Astrocyte of the cerebellum (primary cell): Measurements from ENCODE around the gene KLHL40.

Experiments
- DNase-seq: peaks from one replicate; pipeline ENCODE4 v3.0.0-alpha.2; 2011; ENCODE audit warnings: low read depth
- H3K4me3 ChIP-seq: 2 replicates; pipeline ENCODE4 v1.5.1; 2011; ENCODE audit warnings: mild to moderate bottlenecking, low read depth, low read length, moderate library complexity
- CTCF ChIP-seq: IDR thresholded peaks from 2 replicates; pipeline ENCODE4 v1.5.1; 2012; ENCODE audit warnings: low read length, low read depth, moderate library complexity, mild to moderate bottlenecking; ENCODE audit errors: missing control alignments
- in situ Hi-C: cut with HindIII; loops from 2 replicates; pipeline ENCODE4 v1.10.0; 2017; ENCODE audit warnings: low sequenced_read_pairs

Gene KLHL40

GRCh38 chr3:42685363-42685881 lies at the start of gene KLHL40:
Gene KLHL40, plus strand, starts transcription at chr3:42685537. Its CDS starts 82 bp downstream, at chr3:42685619.
- TF ChIP-seq CTCF = no peak
- H3K4me3 ChIP-seq = no peak within 1 kb of the TSS
- DNase-seq = no peak
- in situ Hi-C loops = no loop called here

- H3K4me3 ChIP-seq = no peak overlapping the region
- no peak for TF ChIP-seq CTCF
- in situ Hi-C loops = no loop called here
- no peak for DNase-seq
Observed at GRCh38 chr3:42637001-42637400, 48.3 kb upstream of the KLHL40 start.

- DNase-seq = no peak
- TF ChIP-seq CTCF = no peak
- in situ Hi-C loops = no loop called here
- no peak overlapping the region for H3K4me3 ChIP-seq
Observed at GRCh38 chr3:42638339-42638842, 46.9 kb upstream of the KLHL40 start.

- TF ChIP-seq CTCF = no peak
- H3K4me3 ChIP-seq = no peak overlapping the region
- DNase-seq = no peak
- in situ Hi-C loops = no loop called here
Observed at GRCh38 chr3:42639192-42639591, 46.1 kb upstream of the KLHL40 start.

GRCh38 chr3:42640129-42640528 lies 45.2 kb upstream of the KLHL40 start:
- no peak for TF ChIP-seq CTCF
- H3K4me3 ChIP-seq = no peak overlapping the region
- in situ Hi-C loops = no loop called here
- DNase-seq = no peak

GRCh38 chr3:42640771-42641370 lies 44.5 kb upstream of the KLHL40 start:
- in situ Hi-C loops = no loop called here
- no peak overlapping the region for H3K4me3 ChIP-seq
- no peak for DNase-seq
- TF ChIP-seq CTCF = no peak
